22Rv1 (cell line): Measurements from ENCODE around the gene C20orf144.

Experiments
- ZFX ChIP-seq: fragments of 450-650 bp; IDR thresholded peaks from 2 replicates; pipeline ENCODE4 v1.6.1; 2017; ENCODE audit warnings: antibody characterized with exemption, borderline replicate concordance
- TF ChIP-seq, protein P1 (sequence below): fragments of 450-650 bp; IDR thresholded peaks from 2 replicates; pipeline ENCODE4 v1.5.1; 2017; ENCODE audit warnings: mild to moderate bottlenecking

DNA sequence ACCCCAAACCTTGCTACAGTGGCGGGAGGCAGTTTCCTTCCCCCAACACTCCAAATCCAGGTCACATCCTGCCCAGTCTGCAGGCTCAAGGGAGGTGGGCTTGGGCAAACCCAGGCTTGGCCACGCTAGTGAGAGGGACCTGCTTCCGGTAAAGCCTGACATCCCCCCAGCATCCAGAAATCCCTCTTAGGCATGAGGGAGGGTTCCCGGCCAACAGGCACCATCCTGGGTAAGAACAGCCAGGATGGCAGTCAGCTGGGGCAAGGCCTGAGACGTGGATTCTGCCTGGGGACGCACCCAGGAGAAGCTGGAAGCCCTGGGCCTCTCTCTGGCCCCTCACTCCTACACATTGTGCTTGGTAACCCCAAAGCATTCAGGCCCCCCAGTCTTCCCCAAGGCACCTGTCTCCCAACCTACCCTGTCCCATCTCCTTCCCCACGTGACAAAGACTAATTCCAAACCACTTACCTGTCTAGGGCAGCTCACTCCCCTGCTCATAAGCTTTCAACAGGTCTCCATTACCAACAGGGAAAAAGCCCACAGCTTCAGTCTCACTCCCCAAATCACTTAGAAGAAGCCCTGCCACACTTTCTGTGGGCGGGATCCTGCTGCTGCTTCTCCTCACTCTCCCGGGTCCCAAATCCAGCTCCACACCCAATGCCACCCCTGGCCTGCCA, 2.1 kb downstream of the C20orf144 start:
- TF ChIP-seq, protein P1, sequence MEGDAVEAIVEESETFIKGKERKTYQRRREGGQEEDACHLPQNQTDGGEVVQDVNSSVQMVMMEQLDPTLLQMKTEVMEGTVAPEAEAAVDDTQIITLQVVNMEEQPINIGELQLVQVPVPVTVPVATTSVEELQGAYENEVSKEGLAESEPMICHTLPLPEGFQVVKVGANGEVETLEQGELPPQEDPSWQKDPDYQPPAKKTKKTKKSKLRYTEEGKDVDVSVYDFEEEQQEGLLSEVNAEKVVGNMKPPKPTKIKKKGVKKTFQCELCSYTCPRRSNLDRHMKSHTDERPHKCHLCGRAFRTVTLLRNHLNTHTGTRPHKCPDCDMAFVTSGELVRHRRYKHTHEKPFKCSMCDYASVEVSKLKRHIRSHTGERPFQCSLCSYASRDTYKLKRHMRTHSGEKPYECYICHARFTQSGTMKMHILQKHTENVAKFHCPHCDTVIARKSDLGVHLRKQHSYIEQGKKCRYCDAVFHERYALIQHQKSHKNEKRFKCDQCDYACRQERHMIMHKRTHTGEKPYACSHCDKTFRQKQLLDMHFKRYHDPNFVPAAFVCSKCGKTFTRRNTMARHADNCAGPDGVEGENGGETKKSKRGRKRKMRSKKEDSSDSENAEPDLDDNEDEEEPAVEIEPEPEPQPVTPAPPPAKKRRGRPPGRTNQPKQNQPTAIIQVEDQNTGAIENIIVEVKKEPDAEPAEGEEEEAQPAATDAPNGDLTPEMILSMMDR = no peak
- TF ChIP-seq ZFX = no peak
